OCI-LY3 (cell line): ENCODE measurements around the gene ANKRD65.
"Not testable (repeated sequence)": the region's sequence is repeated elsewhere in the genome, so short reads cannot be mapped to it uniquely, and the experiment has no call there.

Source experiments
- H2AFZ ChIP-seq: fragments of 200-600, 300-600 bp; shearing (Covaris generic); 2 replicates; pipeline ENCODE4 v1.6.0; 2014; ENCODE audit warnings: antibody characterized with exemption, low read depth, low read length
- H3K27ac ChIP-seq: fragments of 200-600, 300-600 bp; sonication (generic); 2 replicates; pipeline ENCODE4 v1.5.1; 2014; ENCODE audit warnings: mild to moderate bottlenecking, low read length, moderate library complexity, mixed read lengths
- H3K27me3 ChIP-seq: fragments of 200-600, 300-600 bp; sonication (generic); 2 replicates; pipeline ENCODE4 v1.6.1; 2014; ENCODE audit warnings: low read depth, low read length, mixed read lengths
- H3K36me3 ChIP-seq: fragments of 200-600, 300-600 bp; sonication (generic); replicated peaks from 2 replicates; pipeline ENCODE3; 2014; ENCODE audit warnings: low read depth, low read length, mixed read lengths
- H3K4me1 ChIP-seq: fragments of 300-600, 200-600 bp; sonication (generic); 2 replicates; pipeline ENCODE4 v1.6.1; 2014; ENCODE audit warnings: low read length, mixed read lengths
- H3K4me2 ChIP-seq: fragments of 200-600, 300-600 bp; sonication (generic); 2 replicates; pipeline ENCODE4 v1.6.1; 2014; ENCODE audit warnings: low read length, mixed read lengths
- H3K4me3 ChIP-seq: fragments of 300-600, 200-600 bp; sonication (generic); 2 replicates; pipeline ENCODE4 v1.5.1; 2014; ENCODE audit warnings: antibody characterized with exemption, mild to moderate bottlenecking, low read length, moderate library complexity
- H3K79me2 ChIP-seq: fragments of 300-600, 200-600 bp; shearing (Covaris generic); 2 replicates; pipeline ENCODE4 v1.6.1; 2014; ENCODE audit warnings: mild to moderate bottlenecking, low read length, mixed read lengths
- H3K9ac ChIP-seq: fragments of 300-600, 200-600 bp; shearing (Covaris generic); 2 replicates; pipeline ENCODE4 v1.6.0; 2014; ENCODE audit warnings: mild to moderate bottlenecking, low read length, moderate library complexity
- H3K9me3 ChIP-seq: fragments of 200-600, 300-600 bp; shearing (Covaris generic); 2 replicates; pipeline ENCODE4 v1.6.1; 2014; ENCODE audit warnings: low read length, mixed read lengths; ENCODE audit not compliant: insufficient read depth
- H4K20me1 ChIP-seq: fragments of 200-600, 300-600 bp; sonication (generic); 2 replicates; pipeline ENCODE4 v1.6.1; 2016; ENCODE audit warnings: low read length, mixed read lengths; ENCODE audit not compliant: insufficient read depth
- EZH2phosphoT487 ChIP-seq: fragments of 200-600 bp; shearing (Covaris generic); IDR thresholded peaks from 2 replicates; pipeline ENCODE4 v1.6.1; 2018; ENCODE audit warnings: antibody characterized with exemption, mixed run types, low read depth
- TF ChIP-seq, protein P1 (sequence below): fragments of 200-600, 300-600 bp; sonication (generic); IDR thresholded peaks from 2 replicates; pipeline ENCODE4 v1.5.1; 2014; ENCODE audit warnings: antibody characterized with exemption, low read length, low read depth

Gene ANKRD65

DNA sequence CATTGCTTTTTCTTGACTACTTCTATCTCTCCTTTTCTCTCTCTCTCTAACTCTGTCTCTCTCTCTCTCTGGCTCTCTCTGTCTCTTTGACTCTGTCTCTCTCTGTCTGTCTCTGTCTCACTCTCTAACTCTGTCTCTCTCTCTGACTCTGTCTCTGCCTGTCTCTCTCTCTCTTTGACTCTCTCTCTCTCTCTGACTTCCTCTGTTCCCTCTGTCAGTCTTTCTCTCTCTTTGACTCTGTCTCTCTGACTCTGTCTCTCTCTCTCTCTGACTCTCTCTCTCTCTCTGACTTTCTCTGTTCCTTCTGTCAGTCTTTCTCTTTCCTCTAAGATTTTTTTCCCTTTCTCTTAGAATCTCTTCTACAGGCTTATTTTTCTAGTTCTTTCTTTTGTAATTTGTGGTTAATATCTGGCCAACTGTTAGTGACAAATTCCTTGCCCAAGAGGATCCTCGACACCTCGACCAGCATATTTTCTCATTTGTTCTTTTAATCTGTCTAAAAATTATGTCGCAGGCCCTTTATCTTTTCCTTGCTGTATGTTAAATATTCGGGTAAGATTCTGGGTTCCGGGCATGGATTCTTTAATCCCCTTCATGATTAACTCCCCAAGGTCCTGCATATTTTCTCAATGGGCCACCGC, 28.1 kb upstream of the ANKRD65 start, which contains the start of gene ATAD3C:
TSS of gene ATAD3C (plus strand) at position 591 of the 641 bp plus-strand sequence. CDS start 995 bp downstream, outside the sequence.
- H3K27ac ChIP-seq = no peak within 1 kb of the TSS
- H3K9ac ChIP-seq = no peak within 1 kb of the TSS
- H3K4me3 ChIP-seq = no peak within 1 kb of the TSS
- no peaks in the 10 kb centered on the region for H3K9me3 ChIP-seq
- H4K20me1 ChIP-seq = no peaks in the 10 kb centered on the region
- TF ChIP-seq, protein P1, sequence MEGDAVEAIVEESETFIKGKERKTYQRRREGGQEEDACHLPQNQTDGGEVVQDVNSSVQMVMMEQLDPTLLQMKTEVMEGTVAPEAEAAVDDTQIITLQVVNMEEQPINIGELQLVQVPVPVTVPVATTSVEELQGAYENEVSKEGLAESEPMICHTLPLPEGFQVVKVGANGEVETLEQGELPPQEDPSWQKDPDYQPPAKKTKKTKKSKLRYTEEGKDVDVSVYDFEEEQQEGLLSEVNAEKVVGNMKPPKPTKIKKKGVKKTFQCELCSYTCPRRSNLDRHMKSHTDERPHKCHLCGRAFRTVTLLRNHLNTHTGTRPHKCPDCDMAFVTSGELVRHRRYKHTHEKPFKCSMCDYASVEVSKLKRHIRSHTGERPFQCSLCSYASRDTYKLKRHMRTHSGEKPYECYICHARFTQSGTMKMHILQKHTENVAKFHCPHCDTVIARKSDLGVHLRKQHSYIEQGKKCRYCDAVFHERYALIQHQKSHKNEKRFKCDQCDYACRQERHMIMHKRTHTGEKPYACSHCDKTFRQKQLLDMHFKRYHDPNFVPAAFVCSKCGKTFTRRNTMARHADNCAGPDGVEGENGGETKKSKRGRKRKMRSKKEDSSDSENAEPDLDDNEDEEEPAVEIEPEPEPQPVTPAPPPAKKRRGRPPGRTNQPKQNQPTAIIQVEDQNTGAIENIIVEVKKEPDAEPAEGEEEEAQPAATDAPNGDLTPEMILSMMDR = no peak
- TF ChIP-seq EZH2phosphoT487 = no peak
- H3K36me3 ChIP-seq = no peaks in the 10 kb centered on the region
- H2AFZ ChIP-seq = no peak within 1 kb of the TSS
- no peaks in the 10 kb centered on the region for H3K79me2 ChIP-seq
- H3K4me1 ChIP-seq = no peaks in the 10 kb centered on the region
- H3K27me3 ChIP-seq = no peaks in the 10 kb centered on the region
- no peak within 1 kb of the TSS for H3K4me2 ChIP-seq

DNA sequence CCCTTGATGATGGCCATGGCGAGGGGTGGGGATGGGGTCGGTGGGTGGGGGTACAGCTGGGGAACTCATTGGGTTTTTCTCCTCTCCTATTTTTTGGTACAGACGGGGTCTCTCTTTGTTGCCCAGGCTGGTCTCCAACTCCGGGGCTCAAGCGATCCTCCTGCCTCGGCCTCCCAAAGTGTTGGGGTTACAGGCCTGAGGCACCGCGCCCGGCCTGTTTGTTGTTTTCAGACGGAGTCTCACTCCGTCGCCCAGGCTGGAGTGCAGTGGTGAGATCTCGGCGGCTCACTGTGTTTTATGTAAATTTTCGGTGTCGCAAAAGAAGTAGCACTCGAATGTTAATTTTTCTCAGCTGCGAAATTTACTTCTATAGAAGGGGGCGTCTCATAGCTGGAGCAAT, 25.6 kb upstream of the ANKRD65 start:
- not testable (repeated sequence) for H3K27ac ChIP-seq, H3K4me1 ChIP-seq, H3K4me2 ChIP-seq, H2AFZ ChIP-seq, H4K20me1 ChIP-seq, H3K79me2 ChIP-seq, H3K36me3 ChIP-seq, H3K27me3 ChIP-seq, H3K9ac ChIP-seq, H3K4me3 ChIP-seq, H3K9me3 ChIP-seq

DNA sequence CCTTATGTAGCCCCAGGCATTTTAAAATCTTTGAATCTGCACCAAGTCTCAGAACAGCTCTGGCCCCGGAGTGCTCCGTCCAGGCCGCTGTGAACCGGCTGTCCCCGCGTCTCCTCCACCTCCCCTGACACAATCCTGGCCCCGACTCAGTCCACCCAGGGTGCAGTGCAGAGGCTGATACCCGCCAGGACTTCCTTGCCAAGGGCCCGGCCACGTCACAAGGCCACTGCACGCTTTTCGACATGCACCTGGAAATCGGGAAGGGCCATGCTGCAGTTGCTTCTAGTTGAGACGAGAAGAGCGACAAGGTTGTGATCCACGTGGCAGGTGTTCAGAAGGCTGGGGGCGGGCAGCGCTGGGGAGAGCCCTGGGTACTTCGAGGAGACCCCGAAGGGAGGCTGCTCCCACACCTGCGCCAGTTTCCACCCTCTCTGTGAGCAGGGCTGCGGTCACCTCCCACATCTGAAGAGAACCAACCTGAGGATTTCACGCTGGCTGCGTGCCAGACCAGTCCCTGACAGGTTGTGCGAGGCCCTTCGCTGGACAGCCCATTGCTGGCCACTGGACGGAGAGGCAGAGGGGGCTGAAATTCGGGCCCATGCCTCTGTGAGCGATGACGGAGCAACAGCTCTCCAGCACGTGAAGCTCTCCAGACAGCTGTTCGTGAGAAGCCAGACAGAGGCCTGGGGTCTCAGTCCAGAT, 21.1 kb upstream of the ANKRD65 start:
- TF ChIP-seq, protein P1 = no peak
- TF ChIP-seq EZH2phosphoT487 = no peak
- H3K27ac ChIP-seq = no peak overlapping the region
- H3K79me2 ChIP-seq = no peaks in the 10 kb centered on the region
- H3K27me3 ChIP-seq = no peaks in the 10 kb centered on the region
- H3K9me3 ChIP-seq = no peaks in the 10 kb centered on the region
- H3K36me3 ChIP-seq = no peaks in the 10 kb centered on the region
- no peak overlapping the region for H3K9ac ChIP-seq
- H3K4me2 ChIP-seq = no peak overlapping the region
- H3K4me1 ChIP-seq = peaks cover 26% of the 10 kb centered on the region
- H2AFZ ChIP-seq = peak overlapping the region; percentile 98; the same call in 1 of the 2 replicates
- no peaks in the 10 kb centered on the region for H4K20me1 ChIP-seq
- H3K4me3 ChIP-seq = no peak overlapping the region

DNA sequence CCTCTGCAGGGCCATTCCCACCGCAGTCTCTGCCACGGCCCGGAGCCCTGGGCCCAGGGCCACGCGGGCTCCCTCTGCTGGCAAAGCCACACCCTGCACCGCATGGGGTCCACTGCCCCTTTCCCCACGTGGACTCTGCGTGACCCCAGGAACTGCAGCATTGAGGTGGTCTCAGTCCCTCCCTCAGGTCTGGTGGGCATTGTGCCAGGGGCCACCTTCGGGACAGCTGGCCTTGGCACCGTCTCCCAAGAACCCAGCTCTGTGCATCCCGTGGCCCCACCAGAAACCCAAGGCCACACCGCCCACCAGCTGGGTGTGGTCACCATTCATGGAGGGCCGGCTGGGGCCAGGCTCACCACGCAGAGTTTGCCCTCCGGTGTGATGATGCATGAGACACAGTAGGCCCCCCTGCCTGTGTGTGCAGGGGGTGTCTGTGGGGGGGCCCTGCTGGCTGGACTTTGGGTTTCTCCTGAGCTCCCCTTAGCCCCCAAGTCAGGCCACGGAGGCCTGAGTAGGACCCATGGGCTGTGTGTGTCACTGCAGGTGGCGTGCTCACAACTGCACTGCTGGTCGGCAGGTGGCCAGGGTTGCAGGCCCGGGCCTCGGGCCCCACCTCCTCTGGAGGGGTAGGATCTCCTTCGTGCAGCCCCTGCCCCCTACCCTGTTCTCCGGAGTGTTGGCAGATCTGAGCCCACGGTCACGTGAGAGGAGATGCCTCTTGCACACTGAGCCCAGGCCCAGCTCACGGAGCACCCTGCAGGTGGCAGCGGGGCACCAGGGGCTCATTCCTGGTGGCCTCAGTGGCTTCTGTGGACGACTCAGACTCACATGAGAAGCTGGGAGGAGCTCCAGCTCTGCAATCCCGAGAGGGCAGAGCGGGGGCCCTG, 20.2 kb upstream of the ANKRD65 start:
- H3K4me3 ChIP-seq = peak overlapping the region; percentile 25; the same call in 1 of the 2 replicates
- TF ChIP-seq EZH2phosphoT487 = no peak
- TF ChIP-seq, protein P1 = peak; percentile 81

More for the DNA sequence above, 20.2 kb upstream of the ANKRD65 start:
- Histone ChIP-seq H2AFZ (peak overlapping the region; percentile 98), H3K27me3 (no peaks in the 10 kb centered on the region), H3K79me2 (no peaks in the 10 kb centered on the region), H4K20me1 (no peaks in the 10 kb centered on the region), H3K9ac (no peak overlapping the region), H3K27ac (no peak overlapping the region), H3K4me2 (peak overlapping the region; percentile 38), H3K9me3 (no peaks in the 10 kb centered on the region), H3K4me1 (peaks cover 26% of the 10 kb centered on the region), H3K36me3 (no peaks in the 10 kb centered on the region)
